Neural crest cell (in vitro differentiated cells): Measurements from ENCODE around the gene SRGAP3. TPM values are rescaled to one million over a fixed set of nuclear protein-coding genes. Genes with fewer than 3 reads are reported as not detected.

Experiments
- DNase-seq: peaks from one replicate; pipeline ENCODE4 v3.0.0; 2021; ENCODE audit warnings: low read depth, mixed read lengths, low spot score
- H3K27ac Mint-ChIP-seq: one replicate; pipeline ENCODE4 v1.8.0; 2021; ENCODE audit warnings: mild to moderate bottlenecking, mixed read lengths; ENCODE audit not compliant: unreplicated experiment
- H3K27me3 Mint-ChIP-seq: 2 replicates; pipeline ENCODE4 v1.8.0; 2021; ENCODE audit warnings: low read depth, mild to moderate bottlenecking, mixed read lengths
- H3K36me3 Mint-ChIP-seq: 2 replicates; pipeline ENCODE4 v1.8.0; 2021; ENCODE audit warnings: low read depth, mild to moderate bottlenecking, mixed read lengths
- H3K4me1 Mint-ChIP-seq: 2 replicates; pipeline ENCODE4 v1.8.0; 2021; ENCODE audit warnings: mixed read lengths
- H3K4me3 Mint-ChIP-seq: one replicate; pipeline ENCODE4 v1.8.0; 2021; ENCODE audit warnings: mild to moderate bottlenecking, mixed read lengths
- H3K9me3 Mint-ChIP-seq: 2 replicates; pipeline ENCODE4 v1.8.0; 2021; ENCODE audit warnings: mixed read lengths
- total RNA-seq: library from RNA; stranded (reverse); gene quantifications from 2 replicates; pipeline ENCODE4 v1.2.1, GENCODE V29; 2021
- TF ChIP-seq, protein P1 (sequence below): fragments of 200-600 bp; sonication (generic); conservative IDR thresholded peaks from 2 replicates; pipeline ENCODE4 v1.5.0; 2021; ENCODE audit warnings: antibody characterized with exemption, mild to moderate bottlenecking

The SRGAP3 gene
- total RNA-seq, 1 donor from 2014 or later: 58.4 TPM

DNA sequence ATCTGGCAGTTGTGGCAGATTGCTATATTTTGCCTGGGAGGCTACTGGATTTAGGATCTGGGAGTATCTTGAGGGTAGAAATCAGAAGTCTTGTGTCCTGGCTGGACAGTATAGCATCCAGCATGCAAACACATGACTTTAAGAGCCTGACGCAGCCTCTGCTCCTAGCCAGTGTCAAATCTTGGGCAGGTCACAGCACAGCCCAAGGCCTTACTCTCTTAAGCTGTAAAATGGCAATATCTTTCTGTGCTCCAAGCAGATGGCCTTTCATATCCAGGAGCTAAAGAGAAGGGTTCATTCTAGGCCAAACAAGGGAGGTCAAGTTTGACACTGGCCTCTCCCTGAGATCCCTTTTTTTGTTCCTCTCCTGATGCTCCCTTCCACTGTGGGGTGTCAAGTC is 266.4 kb downstream of the SRGAP3 start:
- H3K27ac Mint-ChIP-seq: peak overlapping the region; percentile 60
- TF ChIP-seq, protein P1, sequence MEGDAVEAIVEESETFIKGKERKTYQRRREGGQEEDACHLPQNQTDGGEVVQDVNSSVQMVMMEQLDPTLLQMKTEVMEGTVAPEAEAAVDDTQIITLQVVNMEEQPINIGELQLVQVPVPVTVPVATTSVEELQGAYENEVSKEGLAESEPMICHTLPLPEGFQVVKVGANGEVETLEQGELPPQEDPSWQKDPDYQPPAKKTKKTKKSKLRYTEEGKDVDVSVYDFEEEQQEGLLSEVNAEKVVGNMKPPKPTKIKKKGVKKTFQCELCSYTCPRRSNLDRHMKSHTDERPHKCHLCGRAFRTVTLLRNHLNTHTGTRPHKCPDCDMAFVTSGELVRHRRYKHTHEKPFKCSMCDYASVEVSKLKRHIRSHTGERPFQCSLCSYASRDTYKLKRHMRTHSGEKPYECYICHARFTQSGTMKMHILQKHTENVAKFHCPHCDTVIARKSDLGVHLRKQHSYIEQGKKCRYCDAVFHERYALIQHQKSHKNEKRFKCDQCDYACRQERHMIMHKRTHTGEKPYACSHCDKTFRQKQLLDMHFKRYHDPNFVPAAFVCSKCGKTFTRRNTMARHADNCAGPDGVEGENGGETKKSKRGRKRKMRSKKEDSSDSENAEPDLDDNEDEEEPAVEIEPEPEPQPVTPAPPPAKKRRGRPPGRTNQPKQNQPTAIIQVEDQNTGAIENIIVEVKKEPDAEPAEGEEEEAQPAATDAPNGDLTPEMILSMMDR: no peak
- peaks cover 47% of the 10 kb centered on the region for H3K4me1 Mint-ChIP-seq
- DNase-seq: no peak
- H3K27me3 Mint-ChIP-seq: peaks cover 2% of the 10 kb centered on the region
- peaks cover 6% of the 10 kb centered on the region for H3K9me3 Mint-ChIP-seq
- H3K36me3 Mint-ChIP-seq: peaks cover 5% of the 10 kb centered on the region
- no peak overlapping the region for H3K4me3 Mint-ChIP-seq

DNA sequence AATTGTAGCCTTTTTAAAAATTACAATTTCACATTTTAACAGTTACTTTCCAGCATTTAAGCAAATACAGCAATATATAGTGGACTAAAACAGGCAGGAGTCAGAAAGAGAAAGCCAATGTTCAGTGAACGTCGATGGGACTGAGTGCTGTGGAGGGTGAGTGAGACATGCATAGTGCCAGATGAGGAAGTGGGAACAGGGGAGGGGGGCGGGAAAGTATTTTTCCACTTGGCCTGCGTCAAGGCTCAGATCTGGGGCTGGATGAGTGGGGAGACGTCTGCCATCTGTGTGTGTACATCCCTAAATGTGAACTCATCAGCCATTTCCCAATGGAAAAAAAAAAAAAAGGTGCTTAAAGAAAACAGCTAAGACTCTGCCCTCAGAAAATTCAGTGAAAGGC is 266.9 kb downstream of the SRGAP3 start:
- peaks cover 6% of the 10 kb centered on the region for H3K9me3 Mint-ChIP-seq
- DNase-seq: no peak
- H3K4me1 Mint-ChIP-seq: peaks cover 42% of the 10 kb centered on the region
- TF ChIP-seq, protein P1: no peak
- H3K27ac Mint-ChIP-seq: peak overlapping the region; percentile 10
- peak overlapping the region; percentile 52 for H3K4me3 Mint-ChIP-seq
- H3K27me3 Mint-ChIP-seq: peaks cover 2% of the 10 kb centered on the region
- peaks cover 5% of the 10 kb centered on the region for H3K36me3 Mint-ChIP-seq

DNA sequence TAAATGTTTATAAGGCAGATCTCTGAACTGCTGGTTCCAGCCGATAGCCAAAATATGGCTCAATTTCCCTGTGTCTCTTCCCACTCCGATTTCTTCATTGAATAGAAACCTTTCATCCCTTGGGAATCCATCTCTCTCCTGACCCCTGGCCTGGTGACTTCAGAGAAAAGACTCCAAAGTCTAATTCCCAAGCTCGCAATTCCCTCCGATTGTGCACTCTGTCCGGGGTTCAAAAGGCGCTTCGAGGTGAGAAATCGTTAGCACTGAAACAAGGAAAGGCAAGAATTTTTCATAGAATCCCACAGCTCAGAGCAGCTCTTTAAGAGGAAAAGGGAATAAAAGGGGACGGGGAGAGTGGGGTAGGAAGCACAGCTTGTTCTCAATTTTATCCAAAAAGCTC is 267.7 kb downstream of the SRGAP3 start:
- no peak for DNase-seq
- Mint-ChIP-seq H3K9me3 (peaks cover 6% of the 10 kb centered on the region), H3K4me3 (peak overlapping the region; percentile 52), H3K4me1 (peaks cover 41% of the 10 kb centered on the region), H3K27me3 (peaks cover 2% of the 10 kb centered on the region), H3K27ac (peak overlapping the region; percentile 83), H3K36me3 (peaks cover 5% of the 10 kb centered on the region)
- TF ChIP-seq, protein P1: no peak

DNA sequence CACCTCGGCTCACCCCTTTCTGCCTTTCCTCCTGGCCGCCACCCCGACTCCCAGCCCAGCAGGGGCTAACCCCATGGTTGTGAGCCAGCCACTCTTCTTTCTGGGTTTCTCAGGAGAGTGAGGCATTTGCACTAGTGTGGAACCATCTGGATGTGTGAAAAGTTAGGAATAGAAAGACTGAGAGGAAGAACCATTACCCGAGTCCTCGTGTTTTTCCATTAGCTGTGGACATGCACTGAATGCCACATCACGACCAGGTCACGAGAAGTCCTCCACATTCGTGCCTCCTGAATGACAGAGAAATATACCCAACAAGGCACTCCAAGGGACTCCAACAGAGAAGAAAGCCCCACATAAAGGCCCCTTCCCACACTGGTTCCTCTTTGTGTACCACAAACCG is 268.1 kb downstream of the SRGAP3 start:
- Mint-ChIP-seq H3K27me3 (peaks cover 2% of the 10 kb centered on the region), H3K27ac (peak overlapping the region; percentile 83), H3K4me1 (peaks cover 41% of the 10 kb centered on the region), H3K36me3 (peaks cover 5% of the 10 kb centered on the region), H3K9me3 (peaks cover 6% of the 10 kb centered on the region), H3K4me3 (no peak overlapping the region)
- no peak for DNase-seq
- TF ChIP-seq, protein P1: no peak

DNA sequence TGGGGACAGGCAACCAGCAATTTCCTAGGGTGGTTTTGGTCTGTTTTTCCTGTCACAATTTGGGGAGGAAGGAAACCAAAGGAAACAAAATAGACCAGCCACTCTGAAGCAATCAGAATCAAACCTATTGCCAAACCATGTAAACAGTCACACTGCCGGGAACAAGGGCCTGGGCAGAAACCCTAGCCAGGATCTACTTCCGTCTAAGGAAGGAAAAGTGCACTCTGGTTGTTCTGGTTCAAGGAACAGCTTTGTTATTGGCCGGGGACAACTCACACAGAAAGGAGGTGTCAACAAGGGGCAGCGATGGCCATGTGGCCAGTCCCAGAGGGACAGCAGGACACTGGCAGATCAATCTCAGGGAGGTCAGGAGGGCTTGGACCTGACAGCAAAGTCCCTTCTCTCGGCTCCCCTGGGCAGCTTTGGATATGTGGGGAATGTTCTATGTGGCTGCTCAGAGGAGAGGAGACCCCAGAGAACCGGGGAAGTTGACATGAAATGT is 268.6 kb downstream of the SRGAP3 start:
- TF ChIP-seq, protein P1: no peak
- no peak overlapping the region for H3K4me3 Mint-ChIP-seq
- DNase-seq: no peak
- H3K36me3 Mint-ChIP-seq: peaks cover 5% of the 10 kb centered on the region
- H3K27me3 Mint-ChIP-seq: peaks cover 2% of the 10 kb centered on the region
- peaks cover 6% of the 10 kb centered on the region for H3K9me3 Mint-ChIP-seq
- H3K4me1 Mint-ChIP-seq: peaks cover 43% of the 10 kb centered on the region
- no peak overlapping the region for H3K27ac Mint-ChIP-seq
